Measurements from ENCODE around the gene PRIMA1. TPM values are rescaled to one million over a fixed set of nuclear protein-coding genes. Genes with fewer than 3 reads are reported as not detected.

Gene PRIMA1
- total and polyA plus RNA-seq, 10 of the 15 experiments (the other 5 are each of a cell fraction or from before 2014, with no cell fraction given) = not detected

- Histone ChIP-seq H2AFZ (ENCODE audit: control insufficient read depth, low read depth, low read length) (no peak overlapping the region), H3K4me1 (ENCODE audit: control insufficient read depth, insufficient read depth, low read length) (no peaks in the 10 kb centered on the region), H3K79me2 (ENCODE audit: control insufficient read depth, insufficient read depth, low read length) (no peaks in the 10 kb centered on the region), H4K20me1 (ENCODE audit: control insufficient read depth, insufficient read depth) (no peaks in the 10 kb centered on the region), H3K36me3 (ENCODE audit: control insufficient read depth in 2 of 2, insufficient read depth in 2 of 2, low read length in 1 of 2) (no peaks in the 10 kb centered on the region), H3K4me3 (no peak overlapping the region), H3K4me2 (ENCODE audit: control insufficient read depth, insufficient read depth) (no peak overlapping the region), H3K27ac (ENCODE audit: control insufficient read depth, insufficient read depth) (no peak overlapping the region), H3K9ac (ENCODE audit: control insufficient read depth, insufficient read depth, low read length) (no peak overlapping the region), H3K27me3 (replicated peaks in 1 of 2; ENCODE audit: control insufficient read depth in 2 of 2, insufficient read depth in 2 of 2, low read length in 1 of 2) (no peaks in the 10 kb centered on the region), H3K9me3 (replicated peaks; ENCODE audit: control insufficient read depth, insufficient read depth, low read length) (no peaks in the 10 kb centered on the region)
- in situ Hi-C loops (cut with MboI) (no loop called here), intact Hi-C loops (cut with micrococcal nuclease; ENCODE audit: unreplicated experiment) (loop anchor here (5.0 kb wide), 1 partner anchor 159 kb away; no protein-coding TSS in a partner anchor)
- ChIA-PET POLR2A (no interaction called here), RAD21 (ENCODE audit: unreplicated experiment) (no interaction called here), CTCF (interaction anchor here (1.1 kb wide), 1 partner anchor 146 kb away, joined by 6 read pairs; no protein-coding TSS in a partner anchor), SMC1A (ENCODE audit: uncharacterized antibody, unreplicated experiment) (no interaction called here)
- FAIRE-seq (no peak), ATAC-seq (no peak), DNase-seq (ENCODE audit: low read depth, low spot score) (no peak)
- TF ChIP-seq CBX5 (IDR thresholded peaks at IDR 0.05; ENCODE audit: low read depth) = no peak
- no peak for TF ChIP-seq EGR1 (IDR thresholded peaks at IDR 0.05; ENCODE audit: borderline replicate concordance in 1 of 2, low read depth in 2 of 2, low read length in 2 of 2)
- TF ChIP-seq ZBTB4 (CRISPR knock-in tag; IDR thresholded peaks at IDR 0.05) = no peak
- TF ChIP-seq ATF2 (IDR thresholded peaks at IDR 0.05; ENCODE audit: low read length) = no peak
- no peak for TF ChIP-seq POLR2A (IDR thresholded peaks at IDR 0.05; ENCODE audit: low read depth, low read length)
- TF ChIP-seq JUND (IDR thresholded peaks at IDR 0.05; ENCODE audit: low read depth, low read length) = no peak
- no peak for TF ChIP-seq E2F8 (IDR thresholded peaks at IDR 0.05; ENCODE audit: low read depth, partially characterized antibody)
- no peak for TF ChIP-seq CBFB (IDR thresholded peaks at IDR 0.05; ENCODE audit: low read depth)
- no peak for TF ChIP-seq FOXK2 (IDR thresholded peaks at IDR 0.05)
- TF ChIP-seq FOXM1 (IDR thresholded peaks at IDR 0.05; ENCODE audit: low read depth, low read length) = no peak
- no peak for TF ChIP-seq ASH2L (IDR thresholded peaks at IDR 0.05; ENCODE audit: borderline replicate concordance, low read depth)
- TF ChIP-seq CBX3 (IDR thresholded peaks at IDR 0.05; ENCODE audit: borderline replicate concordance, low read depth) = no peak
- no peak for TF ChIP-seq CHD2 (IDR thresholded peaks at IDR 0.05; ENCODE audit: borderline replicate concordance, low read depth, low read length)
- 37% methylated on average over 6 of the region's 6 CpGs for WGBS (ENCODE audit: insufficient coverage, insufficient replicate concordance, low lambda C conversion rate, missing lambda C conversion rate)
- BruUV-seq (replicated peaks) = no TSS peak
Measured at GRCh38 chr14:93733631-93734030, 54.7 kb downstream of the PRIMA1 start.

Data from GM12878 (cell line).